22Rv1 (cell line): ENCODE results near the gene EXD2.

ENCODE experiments used
- CTCF ChIP-seq: fragments of 450-650 bp; IDR thresholded peaks from 2 replicates; pipeline ENCODE4 v1.5.1; 2017; ENCODE audit warnings: mild to moderate bottlenecking
- ZFX ChIP-seq: fragments of 450-650 bp; IDR thresholded peaks from 2 replicates; pipeline ENCODE4 v1.6.1; 2017; ENCODE audit warnings: antibody characterized with exemption, borderline replicate concordance

GRCh38 chr14:69240527-69241173 lies 49.4 kb downstream of the EXD2 start:
- TF ChIP-seq CTCF (no peak), ZFX (no peak)
